CD4-positive, alpha-beta T cell treated with Interleukin-15 for 1 hour (primary cell): Measurements from ENCODE around the gene GAB2.
"Not testable (repeated sequence)": the region's sequence is repeated elsewhere in the genome, so short reads cannot be mapped to it uniquely, and the experiment has no call there.

Experiments used
- DNase-seq: peaks from one replicate; pipeline ENCODE4 v3.0.0-alpha.2; 2020

The GAB2 gene

DNA sequence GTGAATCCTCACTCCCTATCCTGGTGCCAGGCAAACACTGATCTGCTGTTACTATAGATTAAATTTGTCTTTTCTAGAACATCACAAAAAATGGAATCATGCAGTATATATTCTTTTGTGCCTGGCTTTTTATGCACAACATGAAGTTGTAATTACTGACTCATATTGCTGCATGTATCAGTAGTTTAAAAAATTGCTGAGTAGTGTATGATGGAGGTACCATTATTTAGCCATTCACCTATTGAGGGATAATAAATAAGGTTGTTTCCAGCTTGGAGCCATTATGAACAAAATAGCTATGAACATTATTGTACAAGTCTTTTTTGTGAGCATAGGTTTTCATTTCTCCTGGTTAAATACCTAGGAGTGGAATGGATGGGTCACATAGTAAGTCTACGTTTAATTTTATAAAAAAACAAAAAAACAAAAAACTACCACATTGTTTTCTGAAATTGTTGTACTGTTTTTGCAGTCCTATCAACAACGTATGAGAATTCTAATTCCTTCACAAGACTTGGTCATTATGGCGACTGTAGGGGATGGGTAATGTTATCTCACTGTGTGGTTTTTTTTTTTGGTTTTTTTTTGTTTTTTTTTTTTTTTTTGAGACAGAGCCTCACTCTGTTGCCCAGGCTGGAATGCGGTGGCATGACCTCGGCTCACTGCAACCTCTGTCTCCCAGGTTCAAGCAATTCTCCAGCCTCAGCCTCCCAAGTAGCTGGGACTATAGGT lies 117.3 kb downstream of the GAB2 start:
- DNase-seq: no peak

DNA sequence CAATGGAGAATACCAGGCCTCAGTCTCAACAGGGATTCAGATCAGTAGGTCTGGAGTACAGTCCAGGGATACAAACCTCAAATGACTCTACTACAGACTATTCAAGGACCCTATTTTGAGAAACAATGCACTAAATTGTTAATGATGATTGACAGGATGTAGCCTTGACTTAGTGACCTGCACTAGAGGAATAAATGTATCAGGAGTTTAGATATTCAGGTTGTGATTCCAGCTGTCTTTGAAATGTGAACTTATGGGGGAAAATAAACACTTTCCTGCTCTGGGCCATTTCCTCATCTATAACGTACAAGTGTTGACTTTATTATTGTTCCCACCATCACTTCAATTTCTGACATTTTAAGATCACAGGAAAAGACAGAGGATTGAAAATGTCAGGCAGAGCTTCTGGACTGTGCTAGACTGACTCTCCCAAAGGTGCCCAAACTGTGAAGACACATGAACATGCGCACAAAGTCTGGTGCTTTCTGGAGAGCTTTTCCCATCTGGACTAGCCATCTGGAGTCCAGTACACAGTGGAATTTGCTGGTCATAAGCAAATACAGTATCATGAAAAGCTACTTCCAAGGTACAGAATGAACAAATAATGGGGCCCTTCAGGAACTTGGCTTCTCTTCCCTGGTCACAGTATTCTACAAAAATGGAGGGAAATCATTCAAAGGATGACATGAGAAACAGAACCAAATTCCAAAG lies 118.5 kb downstream of the GAB2 start:
- DNase-seq: no peak

DNA sequence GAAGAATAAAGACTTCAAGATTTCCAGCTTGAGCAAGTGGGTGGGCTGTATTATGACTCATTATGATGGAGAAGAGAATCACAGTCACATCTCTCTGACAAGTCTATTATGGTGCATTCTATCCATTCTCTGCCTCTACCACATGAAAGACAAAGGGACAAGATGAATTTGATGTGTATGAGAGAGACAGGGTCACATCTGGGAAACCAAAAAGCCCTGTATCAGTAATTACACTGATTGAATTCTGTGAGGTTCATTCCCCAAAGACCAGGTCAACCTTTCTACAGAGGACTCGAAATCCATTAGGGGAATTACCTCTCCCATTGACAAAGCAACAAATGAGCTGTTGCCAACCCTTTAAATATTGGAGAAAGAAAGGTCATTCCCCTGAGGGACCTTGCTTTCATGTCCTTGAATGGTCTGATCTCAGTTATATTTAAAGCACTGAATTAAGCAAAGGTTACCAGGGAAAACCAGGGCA lies 119.3 kb downstream of the GAB2 start:
- no peak for DNase-seq

DNA sequence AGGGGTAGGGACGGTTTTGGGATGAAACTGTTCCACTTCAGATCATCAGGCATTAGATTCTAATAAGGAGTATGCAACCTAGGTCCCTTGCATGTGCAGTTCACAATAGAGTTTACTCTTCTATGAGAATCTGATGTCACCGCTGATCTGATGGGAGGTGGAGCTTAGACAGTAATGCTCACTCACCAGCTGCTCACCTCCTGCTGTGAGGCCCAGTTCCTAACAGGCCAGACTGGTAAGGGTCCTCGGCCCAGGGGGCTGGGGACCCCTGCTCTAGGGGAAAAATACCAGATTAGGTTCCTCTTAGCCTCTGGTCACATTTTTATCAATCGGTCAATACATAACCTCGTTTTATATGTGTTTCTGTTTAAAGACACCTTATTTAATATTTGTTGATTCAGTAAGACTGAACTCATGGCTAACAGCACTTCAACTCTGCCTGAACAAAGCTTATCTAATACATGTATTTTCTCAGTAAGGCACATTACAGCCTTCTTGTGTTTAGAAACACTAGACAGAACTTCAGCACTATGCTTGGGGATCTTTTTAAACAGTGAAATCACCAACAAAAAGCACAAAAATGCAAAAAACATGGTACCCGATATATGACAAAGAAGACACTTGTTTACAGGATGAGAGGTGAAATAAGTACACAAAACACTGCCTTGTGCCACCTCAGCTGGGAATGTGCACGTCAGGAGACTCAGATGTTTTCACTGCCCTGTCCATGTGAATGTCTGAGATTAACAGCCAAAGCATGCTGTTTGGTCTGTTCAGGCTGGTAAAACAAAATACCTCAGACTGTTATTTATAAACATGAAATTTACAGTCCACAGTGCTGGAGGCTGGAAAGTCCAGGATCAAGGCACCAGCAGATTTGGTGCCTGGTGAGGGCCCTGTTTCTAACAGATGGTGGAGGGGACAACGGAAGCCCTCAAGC lies 121.4 kb downstream of the GAB2 start:
- DNase-seq: no peak

DNA sequence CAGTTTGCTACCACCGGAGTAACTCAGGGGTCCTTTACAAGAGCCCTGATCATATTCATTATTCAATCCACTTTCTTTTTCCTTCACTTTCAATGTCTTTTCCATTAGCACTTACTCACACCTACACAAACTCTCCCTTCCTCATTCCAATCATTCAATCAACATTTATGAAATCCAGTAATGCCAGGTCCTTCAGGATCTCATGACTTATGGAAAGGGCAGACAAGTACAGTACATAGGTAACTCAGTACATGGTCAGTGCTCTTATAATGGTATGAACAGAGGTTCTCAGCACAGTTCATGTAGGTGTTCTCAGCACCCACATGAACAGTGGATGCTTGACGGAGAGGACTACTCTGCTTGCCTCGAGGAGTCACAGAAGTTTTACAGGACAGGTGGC lies 122.3 kb downstream of the GAB2 start:
- DNase-seq: no peak

DNA sequence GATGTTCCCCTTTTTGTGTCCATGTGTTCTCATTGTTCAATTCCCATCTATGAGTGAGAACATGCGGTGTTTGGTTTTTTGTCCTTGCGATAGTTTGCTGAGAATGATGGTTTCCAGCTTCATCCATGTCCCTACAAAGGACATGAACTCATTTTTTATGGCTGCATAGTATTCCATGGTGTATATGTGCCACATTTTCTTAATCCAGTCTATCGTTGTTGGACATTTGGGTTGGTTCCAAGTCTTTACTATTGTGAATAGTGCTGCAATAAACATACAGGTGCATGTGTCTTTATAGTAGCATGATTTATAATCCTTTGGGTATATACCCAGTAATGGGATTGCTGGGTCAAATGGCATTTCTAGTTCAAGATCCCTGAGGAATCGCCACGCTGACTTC lies 123.5 kb downstream of the GAB2 start:
- DNase-seq: not testable (repeated sequence)

DNA sequence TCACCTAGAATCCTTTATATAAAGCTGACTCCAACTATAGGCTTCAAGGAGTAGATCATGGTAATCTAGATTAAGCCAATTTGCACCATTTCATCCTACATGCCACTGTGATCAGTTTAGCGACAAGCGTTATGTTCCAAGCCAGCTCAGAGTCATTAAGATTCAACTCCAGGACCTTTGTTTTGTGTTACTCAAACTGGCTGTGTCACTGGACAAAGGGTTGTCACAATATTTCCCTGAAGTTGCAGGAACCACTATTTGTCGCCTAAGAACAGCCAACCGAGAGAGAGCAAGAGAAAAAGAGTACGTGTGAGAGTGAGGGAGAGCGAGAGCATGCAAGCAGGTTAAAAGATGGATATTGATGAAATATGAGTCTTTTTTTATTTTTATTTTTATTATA lies 124.1 kb downstream of the GAB2 start:
- DNase-seq: no peak

DNA sequence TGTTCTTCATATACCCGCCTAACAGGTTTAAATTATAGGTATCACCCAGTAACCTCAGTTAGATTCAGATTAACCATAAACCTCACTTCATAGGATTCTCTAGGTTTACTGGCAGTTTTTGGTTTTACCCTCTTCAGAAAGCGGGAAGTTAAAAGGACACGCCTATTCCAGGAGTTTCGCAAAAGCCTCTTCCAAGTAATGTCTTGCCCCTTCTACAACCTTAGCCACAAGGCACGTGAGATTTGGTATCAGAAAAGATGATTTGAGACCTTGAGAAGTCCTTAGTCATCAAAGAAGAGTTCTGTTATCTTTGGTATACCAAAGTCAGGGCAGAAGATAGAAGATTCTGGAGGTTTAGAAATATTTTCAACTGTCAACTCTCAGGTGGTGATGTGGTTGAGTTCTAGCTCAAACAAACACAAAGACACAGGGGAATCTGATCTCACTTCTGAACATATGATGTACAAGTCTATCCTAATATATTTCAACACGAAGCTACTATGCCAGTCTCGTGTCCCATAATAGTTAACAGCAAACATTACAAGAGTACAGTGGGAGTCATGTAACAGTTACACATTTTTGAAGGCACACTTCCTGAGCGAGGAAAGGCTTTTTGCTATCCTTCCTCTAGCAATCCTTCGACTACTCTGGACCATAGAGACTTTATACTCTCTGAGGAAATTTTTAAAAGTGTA lies 125.4 kb downstream of the GAB2 start:
- peak; percentile 43 for DNase-seq

DNA sequence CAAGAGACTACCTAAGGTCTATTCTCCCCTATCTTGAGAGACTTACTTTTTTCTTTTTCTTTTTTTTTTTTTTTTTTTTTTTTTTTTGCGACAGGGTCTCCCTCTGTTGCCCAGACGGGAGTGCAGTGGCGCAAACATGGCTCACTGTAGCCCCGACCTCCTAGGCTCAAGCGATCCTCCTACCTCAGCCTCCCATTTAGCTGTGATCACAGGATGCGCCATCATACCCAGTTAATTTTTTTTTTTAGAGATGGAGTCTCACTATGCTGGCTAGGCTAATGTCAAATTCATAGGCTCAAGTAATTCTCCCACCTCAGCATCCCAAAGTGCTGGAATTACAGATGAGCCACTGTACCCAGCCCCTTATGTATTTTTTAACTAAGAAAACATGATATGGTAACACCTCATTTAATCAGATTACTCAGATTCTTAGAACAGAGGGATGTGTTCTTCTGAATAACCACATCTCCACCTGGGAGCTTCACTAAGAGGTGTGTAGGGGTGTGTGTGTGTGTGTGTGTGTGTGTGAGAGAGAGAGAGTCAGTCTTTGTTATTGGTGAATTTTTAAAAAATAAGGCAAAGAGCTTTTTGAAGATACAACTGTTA lies 126.0 kb downstream of the GAB2 start:
- no peak for DNase-seq

DNA sequence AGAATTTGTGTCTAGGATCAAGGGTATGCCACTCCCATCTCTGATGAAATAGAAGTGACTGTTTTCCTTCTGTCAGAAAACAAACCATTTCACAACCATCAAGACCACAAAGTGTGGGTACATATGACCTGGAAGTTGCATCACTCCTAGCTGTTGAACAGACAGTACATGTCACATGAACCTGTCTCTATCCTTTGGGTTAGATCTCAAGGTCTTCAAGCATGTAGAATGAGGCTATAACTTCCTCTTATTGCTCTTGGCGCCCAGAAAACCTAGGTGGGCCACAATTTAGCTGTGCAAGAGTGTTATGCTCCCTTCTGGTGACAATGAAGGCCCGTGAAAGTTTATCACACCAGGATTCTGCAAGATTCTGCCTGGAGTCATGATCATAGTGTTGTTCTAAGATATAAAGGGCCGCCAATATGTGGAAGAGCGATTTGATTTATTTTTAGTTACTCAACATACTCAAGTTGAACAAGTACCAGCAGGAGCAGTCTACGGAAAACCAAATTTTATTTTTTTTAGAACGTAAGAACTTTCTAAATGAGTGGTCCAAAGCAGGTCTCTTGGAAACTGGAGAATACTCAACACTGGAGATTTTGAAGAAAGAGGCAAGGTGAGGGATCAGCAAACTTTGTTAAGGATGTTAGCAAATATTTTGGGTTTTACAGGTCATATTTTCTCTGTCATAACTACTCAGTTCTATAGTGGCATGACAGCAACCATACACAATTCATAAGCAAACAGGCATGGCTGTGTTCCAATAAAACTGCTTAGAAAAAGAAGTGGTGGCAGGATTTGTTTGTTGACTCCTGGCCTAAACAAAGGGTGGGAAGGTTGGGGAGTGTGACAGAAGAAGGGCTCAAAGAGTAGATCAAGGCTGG lies 127.1 kb downstream of the GAB2 start:
- DNase-seq: peak; percentile 64

DNA sequence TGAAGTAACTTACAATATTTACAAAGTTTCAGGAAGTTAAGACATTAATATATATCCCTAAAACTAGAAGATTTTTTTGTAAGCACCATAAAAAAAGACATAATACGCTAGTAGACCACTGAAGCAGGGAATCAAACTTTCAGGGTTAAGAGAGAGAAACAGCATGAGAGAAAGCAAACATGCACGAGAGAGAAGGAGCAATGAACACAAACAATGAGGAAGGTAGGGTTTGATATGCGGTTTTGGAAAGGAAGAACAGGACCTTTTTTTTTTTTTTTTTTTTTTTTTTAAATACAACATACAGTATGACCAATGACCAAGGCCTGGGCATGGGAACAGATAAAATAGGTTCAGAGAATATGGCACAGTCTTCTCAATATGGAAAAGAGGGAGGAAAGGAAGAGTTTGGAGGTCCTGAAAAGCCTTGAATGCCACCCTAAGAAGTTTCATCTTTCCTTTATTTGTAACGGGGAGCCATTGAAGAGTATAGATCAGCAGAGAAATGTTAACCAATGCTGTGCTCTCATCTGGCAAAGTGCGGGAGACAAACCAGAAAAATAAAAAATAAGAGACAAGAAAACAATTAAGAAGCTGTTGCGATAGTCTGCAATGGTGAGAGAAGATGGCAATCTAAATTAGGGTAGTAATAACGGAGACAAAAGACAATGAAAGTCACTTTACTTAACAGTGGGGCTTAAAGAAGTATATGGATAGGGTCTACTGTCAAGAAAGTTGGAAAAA lies 127.9 kb downstream of the GAB2 start:
- no peak for DNase-seq

DNA sequence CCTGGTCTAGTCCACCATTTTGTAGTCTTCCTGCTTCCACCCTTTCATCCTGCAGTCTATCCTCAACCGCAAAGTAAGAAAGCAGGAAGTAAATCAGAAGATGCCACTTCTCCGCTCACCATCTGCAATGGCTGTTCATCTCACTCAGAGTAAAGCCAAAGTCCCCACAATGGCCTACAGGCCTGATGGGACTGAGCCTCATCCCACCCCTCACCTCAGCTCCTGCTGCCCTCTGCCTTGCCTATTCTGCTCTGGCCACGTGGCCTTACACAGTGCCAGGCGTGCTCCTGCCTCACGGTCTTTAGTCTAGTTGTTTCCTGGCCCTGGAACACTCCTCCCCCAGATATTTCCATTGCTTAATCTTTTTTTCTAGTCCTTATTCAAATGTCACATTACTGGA lies 133.4 kb downstream of the GAB2 start:
- no peak for DNase-seq

DNA sequence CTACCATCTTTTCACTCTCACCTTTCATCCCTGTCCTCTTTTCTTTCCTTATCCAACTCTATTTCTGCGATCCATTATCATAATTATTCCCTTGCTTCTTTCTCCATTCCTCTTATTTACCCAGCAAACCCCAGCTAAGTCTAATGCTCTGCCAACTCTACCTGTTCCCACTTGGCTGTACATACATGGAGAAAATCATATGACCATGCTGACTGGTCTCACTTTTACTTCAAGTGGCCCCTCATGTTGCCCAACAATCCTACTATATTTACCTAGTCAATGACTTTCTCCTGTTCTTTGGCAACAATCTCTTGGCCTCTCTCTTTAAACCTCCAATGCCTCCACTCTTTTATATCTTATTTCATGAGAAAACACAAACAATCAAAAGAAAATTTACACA lies 134.8 kb downstream of the GAB2 start:
- DNase-seq: no peak

DNA sequence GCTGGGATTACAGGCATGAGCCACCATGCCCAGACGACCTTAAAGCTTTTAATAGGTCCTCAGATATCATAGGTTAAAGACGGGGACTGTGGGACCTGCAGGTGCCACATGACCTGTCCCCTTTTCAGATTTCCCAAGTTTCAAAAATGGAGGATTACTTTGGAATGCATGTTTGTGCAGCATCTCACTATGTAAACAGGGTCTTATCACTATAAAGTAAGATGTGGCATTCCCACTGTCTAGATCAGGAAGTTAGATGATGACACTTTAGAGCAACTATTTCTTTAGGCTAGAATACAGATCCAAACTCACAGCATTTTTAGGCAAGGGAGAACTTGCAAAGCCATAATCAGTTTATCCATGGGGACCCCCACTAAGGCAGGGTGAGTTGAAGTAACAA lies 136.1 kb downstream of the GAB2 start:
- no peak for DNase-seq

DNA sequence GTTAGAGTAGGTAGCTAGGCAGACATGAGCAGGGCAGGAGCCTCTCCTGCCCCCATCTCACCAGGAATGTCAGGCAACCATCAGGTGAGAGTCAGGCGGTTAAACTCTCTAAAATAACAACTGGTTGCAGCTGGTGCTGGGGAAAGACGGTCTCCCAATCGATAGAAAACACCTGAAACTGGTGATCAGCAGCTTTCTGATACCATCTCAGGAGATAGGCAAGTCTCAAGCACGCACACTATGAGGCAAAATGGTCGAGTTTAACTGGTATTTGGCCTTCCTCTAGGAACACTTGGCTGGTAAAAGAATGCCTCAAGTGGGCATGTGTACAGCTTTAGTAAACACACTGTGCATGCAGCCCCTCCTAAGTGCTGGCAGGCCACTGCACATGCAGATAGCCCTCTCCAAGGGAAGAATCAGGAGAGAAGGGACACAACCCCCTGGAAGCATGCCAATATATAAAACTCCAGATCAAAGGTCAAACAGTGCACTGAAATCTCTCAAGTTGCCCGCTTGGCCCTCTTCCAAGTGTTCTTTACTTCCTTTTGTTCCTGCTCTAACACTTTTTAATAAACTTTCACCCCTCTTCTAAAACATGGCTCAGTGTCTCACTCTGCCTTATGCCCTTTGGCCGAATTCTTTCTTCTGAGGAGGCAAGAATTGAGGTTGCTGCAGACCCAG lies 140.2 kb downstream of the GAB2 start:
- no peak for DNase-seq

DNA sequence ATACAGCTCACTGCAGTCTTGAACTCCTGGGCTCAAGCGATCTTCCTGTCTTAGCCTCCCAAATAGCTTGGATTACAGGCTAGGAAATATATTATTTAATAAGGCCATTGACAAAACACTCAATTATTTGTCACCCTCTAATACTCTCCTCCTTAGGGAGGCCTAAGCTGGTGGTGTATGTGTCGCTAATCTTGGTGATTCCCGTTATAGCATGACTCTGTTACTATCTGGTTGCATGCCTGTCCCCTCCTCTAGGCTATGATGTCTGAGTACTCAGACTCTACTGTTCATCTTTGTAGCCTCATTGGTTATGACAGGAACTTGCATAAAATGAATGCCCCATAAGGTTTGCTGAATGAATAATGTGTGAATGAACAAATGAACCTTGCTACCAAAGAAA lies 141.3 kb downstream of the GAB2 start:
- DNase-seq: no peak

DNA sequence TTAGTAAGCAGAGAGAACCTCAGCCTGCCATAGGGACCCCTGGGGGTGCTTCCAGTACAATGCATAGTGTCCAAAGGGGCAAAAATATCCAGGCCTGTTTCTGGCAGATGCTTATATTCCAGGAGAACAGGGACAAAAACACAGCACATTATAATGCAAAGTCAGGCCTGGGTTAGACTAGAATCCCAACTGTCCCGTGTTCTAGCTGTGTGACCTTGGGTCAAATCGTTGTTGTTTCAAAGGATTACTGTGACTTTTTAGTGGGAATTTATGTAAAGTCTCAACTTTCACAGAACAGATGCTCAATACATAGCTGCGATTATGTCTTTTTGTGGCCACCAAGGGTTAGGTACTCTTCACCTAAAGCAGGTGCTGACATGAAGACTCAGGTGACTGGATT lies 142.9 kb downstream of the GAB2 start:
- no peak for DNase-seq

DNA sequence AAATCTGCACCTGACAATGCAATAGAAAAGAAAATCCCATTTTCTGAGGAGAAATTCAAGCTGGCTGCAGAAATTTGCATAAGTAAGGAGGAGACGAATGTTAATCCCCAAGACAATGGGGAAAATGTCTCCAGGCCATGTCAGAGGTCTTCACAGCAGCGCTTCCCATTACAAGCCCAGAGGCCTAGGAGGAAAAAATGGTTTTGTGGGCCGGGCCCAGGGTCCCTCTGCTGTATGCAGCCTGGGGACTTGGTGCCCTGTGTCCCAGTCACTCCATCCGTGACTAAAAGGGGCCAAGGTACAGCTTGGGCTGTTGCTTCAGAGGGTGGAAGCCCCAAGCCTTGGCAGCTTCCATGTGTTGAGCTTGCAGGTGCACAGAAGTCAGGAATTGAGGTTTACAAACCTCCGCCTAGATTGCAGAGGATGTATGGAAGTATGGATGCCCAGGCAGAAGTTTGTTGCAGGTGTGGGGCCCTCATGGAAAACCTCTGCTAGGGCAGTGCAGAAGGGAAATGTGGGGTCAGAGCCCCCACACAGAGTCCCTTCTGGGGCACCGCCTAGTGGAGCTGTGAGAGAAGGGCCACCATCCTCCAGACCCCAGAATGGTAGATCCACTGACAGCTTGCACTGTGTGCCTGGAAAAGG lies 144.9 kb downstream of the GAB2 start:
- DNase-seq: not testable (repeated sequence)

DNA sequence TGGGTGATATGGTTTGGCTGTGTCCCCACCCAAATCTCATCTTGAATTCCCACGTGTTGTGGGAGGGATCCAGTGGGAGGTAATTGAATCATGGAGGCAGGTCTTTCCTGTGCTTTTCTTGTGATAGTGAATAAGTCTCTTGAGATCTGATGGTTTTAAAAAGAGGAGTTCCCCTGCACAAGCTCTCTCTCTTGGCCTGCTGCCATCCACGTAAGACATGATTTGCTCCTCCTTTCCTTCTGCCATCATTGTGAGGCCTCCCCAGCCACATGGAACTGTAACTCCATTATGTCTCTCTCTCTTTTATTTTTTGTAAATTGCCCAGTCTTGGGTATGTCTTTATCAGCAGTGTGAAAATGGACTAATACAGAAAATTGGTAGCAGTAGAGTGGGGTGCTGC lies 145.8 kb downstream of the GAB2 start:
- DNase-seq: not testable (repeated sequence)
